Naive thymus-derived CD4-positive, alpha-beta T cell (primary cell): ENCODE measurements around the gene LECT2. TPM values are rescaled to one million over a fixed set of nuclear protein-coding genes. Genes with fewer than 3 reads are reported as not detected.

Source experiments
- ATAC-seq: fragments of 150-1000 bp; cut with Tn5 transposase; 2 replicates; pipeline ENCODE4 v1.10.0; 2021; ENCODE audit warnings: mild to moderate bottlenecking, moderate library complexity
- CTCF ChIA-PET: fragments of 350-600 bp; sonication (Branson Sonifier 250); formaldehyde crosslinking; loops from one replicate; lab custom pipeline; 2021; ENCODE audit warnings: antibody characterized with exemption; lab: Charles Lee
- POLR2A ChIA-PET: fragments of 350-600 bp; sonication (Branson Sonifier 250); formaldehyde crosslinking; loops from one replicate; lab custom pipeline; 2021; ENCODE audit warnings: antibody characterized with exemption, inconsistent platforms; lab: Charles Lee
- DNase-seq, 9 donors: peaks; one replicate each; pipeline versions ENCODE4 v3.0.0 to v3.0.0-alpha.2; 2020 to 2022; ENCODE audit warnings: mixed read lengths in 1 of 9
- H3K27ac ChIP-seq: one replicate; pipeline ENCODE4 v1.7.0; 2013; ENCODE audit warnings: mild to moderate bottlenecking, low read depth, low read length, moderate library complexity
- H3K27me3 ChIP-seq, 2 donors: one replicate each; pipeline ENCODE4 v1.7.0; 2013; ENCODE audit warnings: low read length in 2 of 2, mild to moderate bottlenecking in 2 of 2, moderate library complexity in 2 of 2; ENCODE audit not compliant: control insufficient read depth in 2 of 2, insufficient read depth in 2 of 2
- H3K36me3 ChIP-seq, 3 experiments: 1 replicate in 2 of 3; 2 replicates in 1 of 3; pipeline ENCODE4 v1.7.0; 2013; ENCODE audit warnings: low read length in 3 of 3, mild to moderate bottlenecking in 3 of 3, moderate library complexity in 1 of 3; ENCODE audit not compliant: insufficient read depth in 3 of 3, control insufficient read depth in 2 of 3
- H3K4me1 ChIP-seq, 2 donors: one replicate each; pipeline ENCODE4 v1.7.0; 2013; ENCODE audit warnings: low read length in 2 of 2, mild to moderate bottlenecking in 2 of 2, moderate library complexity in 1 of 2; ENCODE audit not compliant: control insufficient read depth in 2 of 2, insufficient read depth in 2 of 2
- H3K4me3 ChIP-seq: 2 replicates; pipeline ENCODE4 v1.7.0; 2013; ENCODE audit warnings: mild to moderate bottlenecking, low read length
- H3K9me3 ChIP-seq, 3 experiments: 1 replicate in 2 of 3; 2 replicates in 1 of 3; pipeline ENCODE4 v1.7.0; 2013; ENCODE audit warnings: low read length in 3 of 3; ENCODE audit not compliant: control insufficient read depth in 2 of 3
- H3K27ac Mint-ChIP-seq, 9 donors: one replicate each; pipeline ENCODE4 v1.8.0; 2020 to 2022; ENCODE audit warnings: mixed read lengths in 9 of 9, mild to moderate bottlenecking in 8 of 9, moderate library complexity in 5 of 9, inconsistent platforms in 2 of 9
- H3K27me3 Mint-ChIP-seq, 5 donors: one replicate each; pipeline ENCODE4 v1.8.0; 2021 to 2022; ENCODE audit warnings: mixed read lengths in 5 of 5, mild to moderate bottlenecking in 1 of 5
- H3K36me3 Mint-ChIP-seq, 5 donors: one replicate each; pipeline ENCODE4 v1.8.0; 2020 to 2022; ENCODE audit warnings: mixed read lengths in 5 of 5, mild to moderate bottlenecking in 3 of 5, inconsistent platforms in 1 of 5
- H3K4me1 Mint-ChIP-seq, 7 donors: one replicate each; pipeline ENCODE4 v1.8.0; 2020 to 2022; ENCODE audit warnings: mixed read lengths in 7 of 7, mild to moderate bottlenecking in 3 of 7, inconsistent platforms in 1 of 7
- H3K4me3 Mint-ChIP-seq, 10 donors: one replicate each; pipeline ENCODE4 v1.8.0; 2020 to 2022; ENCODE audit warnings: mild to moderate bottlenecking in 10 of 10, mixed read lengths in 10 of 10, moderate library complexity in 6 of 10, inconsistent platforms in 2 of 10
- H3K9me3 Mint-ChIP-seq, 11 donors: one replicate each; pipeline ENCODE4 v1.8.0; 2020 to 2022; ENCODE audit warnings: mixed read lengths in 11 of 11, mild to moderate bottlenecking in 4 of 11, inconsistent platforms in 1 of 11, moderate library complexity in 1 of 11
- intact Hi-C, 2 donors: fragments of 100-400 bp; cut with micrococcal nuclease; formaldehyde crosslinking; loops; one replicate each; pipeline ENCODE4 v1.15.1; 2023
- polyA plus RNA-seq, 2 donors: library from polyadenylated mRNA; unstranded; fragments of 300-500 nt; fragmentation: Illumina TruSeq; gene quantifications; one replicate each; pipeline ENCODE4 v1.2.3, GENCODE V29; 2021
- total RNA-seq, 6 experiments: library from RNA in 5 of 6; stranded (reverse) in 5 of 6; gene quantifications; 1 replicate in 5 of 6; 2 replicates in 1 of 6; pipeline ENCODE4 v1.2.3 and lab custom pipeline; 2021 to 2026

Gene LECT2
- total and polyA plus RNA-seq, 7 experiments from 2014 or later, result not detected

- H3K27me3 Mint-ChIP-seq, result peaks cover 9 to 26% (median 12%) of the 10 kb centered on the region in 5 donors
- no peak for ATAC-seq
- Histone ChIP-seq H3K4me3 (no peak overlapping the region), H3K27me3 (no peaks in the 10 kb centered on the region), H3K36me3 (no peaks in the 10 kb centered on the region), H3K4me1 (no peaks in the 10 kb centered on the region), H3K9me3 (no peaks in the 10 kb centered on the region), H3K27ac (no peak overlapping the region)
- H3K36me3 Mint-ChIP-seq, result no peaks in the 10 kb centered on the region
- DNase-seq, result no peak
- ChIA-PET POLR2A (no interaction called here), CTCF (no interaction called here)
- H3K27ac Mint-ChIP-seq, result no peak overlapping the region
- intact Hi-C loops, result no loop called here
- no peak overlapping the region for H3K4me3 Mint-ChIP-seq
- H3K4me1 Mint-ChIP-seq, result no peaks in the 10 kb centered on the region
- H3K9me3 Mint-ChIP-seq, result peaks cover 0 to 2% (median 0%) of the 10 kb centered on the region in 11 donors
Observed at GRCh38 chr5:135991429-135991828, 36.6 kb upstream of the LECT2 start.

GRCh38 chr5:135990528-135991255 lies 35.9 kb upstream of the LECT2 start:
- DNase-seq, result no peak
- no peak overlapping the region for H3K4me3 Mint-ChIP-seq

GRCh38 chr5:135989686-135990085 lies 34.9 kb upstream of the LECT2 start:
- Mint-ChIP-seq H3K27me3 (peaks cover 7 to 19% (median 13%) of the 10 kb centered on the region in 5 donors), H3K4me1 (no peaks in the 10 kb centered on the region), H3K27ac (no peak overlapping the region), H3K4me3 (no peak overlapping the region), H3K9me3 (peaks cover 0 to 3% (median 0%) of the 10 kb centered on the region in 11 donors), H3K36me3 (no peaks in the 10 kb centered on the region)
- no peak overlapping the region for H3K4me3 ChIP-seq
- H3K4me1 ChIP-seq, result no peaks in the 10 kb centered on the region
- no peaks in the 10 kb centered on the region for H3K27me3 ChIP-seq
- ChIA-PET CTCF (no interaction called here), POLR2A (no interaction called here)
- no peaks in the 10 kb centered on the region for H3K9me3 ChIP-seq
- intact Hi-C loops, result no loop called here
- H3K36me3 ChIP-seq, result no peaks in the 10 kb centered on the region
- no peak for ATAC-seq
- H3K27ac ChIP-seq, result no peak overlapping the region
- DNase-seq, result no peak

More at GRCh38 chr5:135990528-135991255, 35.9 kb upstream of the LECT2 start:
- H3K36me3 ChIP-seq, result no peaks in the 10 kb centered on the region
- intact Hi-C loops, result no loop called here
- Mint-ChIP-seq H3K27ac (no peak overlapping the region), H3K36me3 (no peaks in the 10 kb centered on the region), H3K27me3 (peaks cover 7 to 22% (median 12%) of the 10 kb centered on the region in 5 donors), H3K9me3 (peaks cover 0 to 2% (median 0%) of the 10 kb centered on the region in 11 donors), H3K4me1 (no peaks in the 10 kb centered on the region)
- POLR2A ChIA-PET, result no interaction called here
- H3K9me3 ChIP-seq, result no peaks in the 10 kb centered on the region
- CTCF ChIA-PET, result no interaction called here
- H3K27me3 ChIP-seq, result no peaks in the 10 kb centered on the region
- no peak overlapping the region for H3K27ac ChIP-seq
- no peak overlapping the region for H3K4me3 ChIP-seq
- H3K4me1 ChIP-seq, result no peaks in the 10 kb centered on the region
- ATAC-seq, result peak; percentile 24

GRCh38 chr5:135988546-135988945 lies 33.8 kb upstream of the LECT2 start:
- Histone ChIP-seq H3K36me3 (no peaks in the 10 kb centered on the region), H3K9me3 (no peaks in the 10 kb centered on the region), H3K27ac (no peak overlapping the region), H3K4me3 (no peak overlapping the region), H3K4me1 (no peaks in the 10 kb centered on the region), H3K27me3 (no peaks in the 10 kb centered on the region)
- ChIA-PET CTCF (no interaction called here), POLR2A (no interaction called here)
- no peak for DNase-seq
- intact Hi-C loops, result no loop called here
- Mint-ChIP-seq H3K27me3 (peaks cover 7 to 19% (median 10%) of the 10 kb centered on the region in 5 donors), H3K27ac (no peak overlapping the region), H3K36me3 (no peaks in the 10 kb centered on the region), H3K4me3 (no peak overlapping the region), H3K4me1 (no peaks in the 10 kb centered on the region), H3K9me3 (peaks cover 0 to 3% (median 0%) of the 10 kb centered on the region in 11 donors)
- no peak for ATAC-seq

GRCh38 chr5:135986891-135987401 lies 32.2 kb upstream of the LECT2 start:
- POLR2A ChIA-PET, result no interaction called here

GRCh38 chr5:135986401-135986800 lies 31.6 kb upstream of the LECT2 start:
- Histone ChIP-seq H3K27ac (no peak overlapping the region), H3K27me3 (no peaks in the 10 kb centered on the region), H3K4me3 (no peak overlapping the region), H3K36me3 (no peaks in the 10 kb centered on the region), H3K4me1 (no peaks in the 10 kb centered on the region), H3K9me3 (no peaks in the 10 kb centered on the region)
- H3K27ac Mint-ChIP-seq, result no peak overlapping the region
- peaks cover 7 to 19% (median 10%) of the 10 kb centered on the region in 5 donors for H3K27me3 Mint-ChIP-seq
- CTCF ChIA-PET, result no interaction called here
- no peak overlapping the region for H3K4me3 Mint-ChIP-seq
- no peaks in the 10 kb centered on the region for H3K4me1 Mint-ChIP-seq
- intact Hi-C loops, result no loop called here
- peaks cover 0 to 8% (median 2%) of the 10 kb centered on the region in 11 donors for H3K9me3 Mint-ChIP-seq
- H3K36me3 Mint-ChIP-seq, result no peaks in the 10 kb centered on the region
- POLR2A ChIA-PET, result no interaction called here
- DNase-seq (no peak), ATAC-seq (no peak)

More at GRCh38 chr5:135986891-135987401, 32.2 kb upstream of the LECT2 start:
- DNase-seq, result no peak
- H3K4me3 Mint-ChIP-seq, result no peak overlapping the region
- Histone ChIP-seq H3K9me3 (no peaks in the 10 kb centered on the region), H3K4me1 (no peaks in the 10 kb centered on the region), H3K27ac (no peak overlapping the region), H3K4me3 (no peak overlapping the region), H3K36me3 (no peaks in the 10 kb centered on the region), H3K27me3 (no peaks in the 10 kb centered on the region)
- no peak overlapping the region for H3K27ac Mint-ChIP-seq
- CTCF ChIA-PET, result no interaction called here
- no peaks in the 10 kb centered on the region for H3K4me1 Mint-ChIP-seq
- H3K9me3 Mint-ChIP-seq, result peaks cover 0 to 3% (median 2%) of the 10 kb centered on the region in 11 donors
- intact Hi-C loops, result no loop called here
- H3K27me3 Mint-ChIP-seq, result peaks cover 7 to 19% (median 10%) of the 10 kb centered on the region in 5 donors
- no peaks in the 10 kb centered on the region for H3K36me3 Mint-ChIP-seq
- no peak for ATAC-seq

GRCh38 chr5:135985951-135986350 lies 31.2 kb upstream of the LECT2 start:
- ATAC-seq (no peak), DNase-seq (no peak)
- no peaks in the 10 kb centered on the region for H3K9me3 ChIP-seq
- CTCF ChIA-PET, result no interaction called here
- Mint-ChIP-seq H3K4me3 (no peak overlapping the region), H3K9me3 (peaks cover 0 to 8% (median 2%) of the 10 kb centered on the region in 11 donors), H3K27me3 (peaks cover 7 to 19% (median 10%) of the 10 kb centered on the region in 5 donors), H3K36me3 (no peaks in the 10 kb centered on the region), H3K27ac (no peak overlapping the region), H3K4me1 (no peaks in the 10 kb centered on the region)
- H3K4me1 ChIP-seq, result no peaks in the 10 kb centered on the region
- H3K27ac ChIP-seq, result no peak overlapping the region
- intact Hi-C loops, result no loop called here
- no peaks in the 10 kb centered on the region for H3K27me3 ChIP-seq
- H3K36me3 ChIP-seq, result no peaks in the 10 kb centered on the region
- H3K4me3 ChIP-seq, result no peak overlapping the region
- POLR2A ChIA-PET, result no interaction called here
